ENCODE results near the gene MIPEP.
"Not testable (repeated sequence)": the region's sequence is repeated elsewhere in the genome, so short reads cannot be mapped to it uniquely, and the experiment has no call there.

Gene MIPEP

GRCh38 chr13:23763318-23763717, 125.9 kb downstream of the MIPEP start:
- no peak overlapping the region for H3K4me3 ChIP-seq (ENCODE audit: low read depth, low read length)
- no peak for DNase-seq (ENCODE audit: low read depth)
- TF ChIP-seq CTCF (IDR thresholded peaks at IDR 0.05; ENCODE audit: control insufficient read depth, extremely low read depth, insufficient read depth), result no peak

GRCh38 chr13:23761760-23762159, 127.4 kb downstream of the MIPEP start:
- H3K4me3 ChIP-seq (ENCODE audit: low read depth, low read length); DNase-seq (ENCODE audit: low read depth): not testable (repeated sequence)

GRCh38 chr13:23760000-23760399, 129.2 kb downstream of the MIPEP start:
- no peak for TF ChIP-seq CTCF (IDR thresholded peaks at IDR 0.05; ENCODE audit: control insufficient read depth, extremely low read depth, insufficient read depth)
- no peak for DNase-seq (ENCODE audit: low read depth)
- H3K4me3 ChIP-seq (ENCODE audit: low read depth, low read length), result no peak overlapping the region

GRCh38 chr13:23758798-23759527, 130.2 kb downstream of the MIPEP start:
- TF ChIP-seq CTCF (IDR thresholded peaks at IDR 0.05; ENCODE audit: control insufficient read depth, extremely low read depth, insufficient read depth), result no peak
- H3K4me3 ChIP-seq (ENCODE audit: low read depth, low read length), result no peak overlapping the region
- no peak for DNase-seq (ENCODE audit: low read depth)

- DNase-seq (ENCODE audit: low read depth), result no peak
- no peak overlapping the region for H3K4me3 ChIP-seq (ENCODE audit: low read depth, low read length)
- TF ChIP-seq CTCF (IDR thresholded peaks at IDR 0.05; ENCODE audit: control insufficient read depth, extremely low read depth, insufficient read depth), result no peak
These were observed 134.2 kb downstream of the MIPEP start for GRCh38 chr13:23754997-23755396.

- no peak for TF ChIP-seq CTCF (IDR thresholded peaks at IDR 0.05; ENCODE audit: control insufficient read depth, extremely low read depth, insufficient read depth)
These were observed 134.7 kb downstream of the MIPEP start for GRCh38 chr13:23754506-23754905.

GRCh38 chr13:23753458-23753857, 135.7 kb downstream of the MIPEP start:
- H3K4me3 ChIP-seq (ENCODE audit: low read depth, low read length), result no peak overlapping the region
- DNase-seq (ENCODE audit: low read depth), result peak; percentile 56
- no peak for TF ChIP-seq CTCF (IDR thresholded peaks at IDR 0.05; ENCODE audit: control insufficient read depth, extremely low read depth, insufficient read depth)

More at GRCh38 chr13:23754506-23754905, 134.7 kb downstream of the MIPEP start:
- DNase-seq (ENCODE audit: low read depth), result no peak
- H3K4me3 ChIP-seq (ENCODE audit: low read depth, low read length), result no peak overlapping the region

Data from LNCaP clone FGC (cell line).